HCT116 (cell line): Measurements from ENCODE around the gene CHRD. TPM values are rescaled to one million over a fixed set of nuclear protein-coding genes. Genes with fewer than 3 reads are reported as not detected.

ENCODE experiments used
- ATAC-seq: fragments of 200-7000 bp; cut with Tn5 transposase; 2 replicates; pipeline ENCODE4 v1.9.1; 2020; ENCODE audit warnings: mild to moderate bottlenecking, moderate library complexity
- BruUV-seq: library from RNA; stranded (reverse); fragments of 400-500 nt; replicated peaks from 2 replicates; lab custom pipeline; 2021; lab: Mats Ljungman, UMichigan
- CTCF ChIA-PET: fragments of 300-600 bp; sonication (Branson Sonifier 250); formaldehyde crosslinking; loops from one replicate; lab custom pipeline; 2021; ENCODE audit warnings: antibody characterized with exemption; lab: Charles Lee
- POLR2A ChIA-PET: fragments of 300-600, 350-600 bp; sonication (Branson Sonifier 250); formaldehyde crosslinking; loops from one replicate; lab custom pipeline; 2021; ENCODE audit warnings: antibody characterized with exemption; lab: Charles Lee
- RAD21 ChIA-PET, 2 experiments: fragments of 300-600 bp; sonication (Branson Sonifier 250); formaldehyde crosslinking; loops; one replicate each; lab custom pipeline; 2023; ENCODE audit warnings: low total read pairs in 2 of 2; ENCODE audit not compliant: uncharacterized antibody in 2 of 2, unreplicated experiment in 2 of 2, low non-redundant PET in 1 of 2; lab: Charles Lee
- DNase-seq: peaks from one replicate; pipeline ENCODE4 v3.0.0-alpha.2; 2010; ENCODE audit warnings: low read depth, low spot score
- H2AFZ ChIP-seq: fragments of 200-600 bp; shearing (Covaris generic), sonication (generic); 2 replicates; pipeline ENCODE4 v1.6.1; 2017; ENCODE audit warnings: low read depth, mixed run types, mixed read lengths, antibody characterized with exemption, low read length; ENCODE audit not compliant: poor library complexity, severe bottlenecking
- H3K27ac ChIP-seq: 2 replicates; pipeline ENCODE4 v1.5.1; 2012; ENCODE audit warnings: low read depth, low read length
- H3K27me3 ChIP-seq: fragments of 200-600 bp; sonication (generic); 2 replicates; pipeline ENCODE4 v1.6.1; 2016; ENCODE audit warnings: mixed run types, low read length, mixed read lengths; ENCODE audit not compliant: insufficient read depth
- H3K36me3 ChIP-seq, 2 experiments: fragments of 200-500 bp in 1 of 2; fragments of 200-600 bp in 1 of 2; sonication (Bioruptor generic) in 1 of 2; sonication (generic) in 1 of 2; 2 replicates each; pipeline versions ENCODE4 v1.5.1 to v1.6.1; 2014 to 2016; ENCODE audit warnings: low read length in 2 of 2, inconsistent platforms in 1 of 2, mixed read lengths in 1 of 2, mixed run types in 1 of 2; ENCODE audit not compliant: insufficient read depth in 2 of 2, control insufficient read depth in 1 of 2
- H3K4me1 ChIP-seq, 2 experiments: fragments of 200-600 bp in 1 of 2; sonication (generic) in 1 of 2; 2 replicates each; pipeline versions ENCODE4 v1.5.1 to v1.6.1; 2012 to 2017; ENCODE audit warnings: low read length in 2 of 2, inconsistent platforms in 1 of 2, mild to moderate bottlenecking in 1 of 2, mixed read lengths in 1 of 2, mixed run types in 1 of 2, moderate library complexity in 1 of 2; ENCODE audit not compliant: insufficient read depth in 2 of 2, control insufficient read depth in 1 of 2
- H3K4me2 ChIP-seq: fragments of 200-600 bp; sonication (generic); 2 replicates; pipeline ENCODE4 v1.6.1; 2017; ENCODE audit warnings: mixed run types, low read length, mixed read lengths
- H3K4me3 ChIP-seq, 2 experiments: fragments of 200-600 bp in 1 of 2; sonication (generic) in 1 of 2; replicated peaks in 1 of 2; 2 replicates each; pipeline ENCODE4 v1.5.1; 2011 to 2016; ENCODE audit warnings: low read length in 2 of 2, control low read depth in 1 of 2, low read depth in 1 of 2, mild to moderate bottlenecking in 1 of 2, mixed read lengths in 1 of 2, mixed run types in 1 of 2
- H3K79me2 ChIP-seq: fragments of 200-600 bp; sonication (generic); 2 replicates; pipeline ENCODE4 v1.6.1; 2017; ENCODE audit warnings: mild to moderate bottlenecking, mixed run types, low read length, moderate library complexity, mixed read lengths; ENCODE audit not compliant: insufficient read depth
- H3K9ac ChIP-seq: fragments of 200-600 bp; sonication (generic); 2 replicates; pipeline ENCODE4 v1.6.1; 2016; ENCODE audit warnings: low read length, mixed read lengths
- H3K9me2 ChIP-seq: fragments of 200-600 bp; sonication (generic), shearing (Covaris generic); 2 replicates; pipeline ENCODE4 v1.6.1; 2017; ENCODE audit warnings: mixed run types, mild to moderate bottlenecking, moderate library complexity; ENCODE audit not compliant: insufficient read depth
- H3K9me3 ChIP-seq, 2 experiments: fragments of 200-500 bp in 1 of 2; fragments of 200-600 bp in 1 of 2; sonication (Bioruptor generic) in 1 of 2; sonication (generic) in 1 of 2; 2 replicates each; pipeline ENCODE4 v1.6.1; 2014 to 2017; ENCODE audit warnings: low read length in 2 of 2, mixed read lengths in 2 of 2, inconsistent platforms in 1 of 2, low read depth in 1 of 2, mild to moderate bottlenecking in 1 of 2, mixed run types in 1 of 2, moderate library complexity in 1 of 2; ENCODE audit not compliant: control insufficient read depth in 1 of 2, insufficient read depth in 1 of 2
- H4K20me1 ChIP-seq: fragments of 200-600 bp; sonication (generic), shearing (Covaris generic); 2 replicates; pipeline ENCODE4 v1.6.1; 2017; ENCODE audit warnings: mixed run types, mild to moderate bottlenecking, moderate library complexity; ENCODE audit not compliant: insufficient read depth
- CBX3 ChIP-seq: IDR thresholded peaks from 2 replicates; pipeline ENCODE4 v1.6.1; 2012; ENCODE audit warnings: low read depth
- CEBPB ChIP-seq: IDR thresholded peaks from 2 replicates; pipeline ENCODE4 v1.6.1; 2012; ENCODE audit warnings: low read depth
- EGR1 ChIP-seq: IDR thresholded peaks from 2 replicates; pipeline ENCODE4 v1.6.1; 2012; ENCODE audit warnings: low read depth
- ELF1 ChIP-seq: IDR thresholded peaks from 2 replicates; pipeline ENCODE4 v1.6.1; 2012; ENCODE audit warnings: low read depth, borderline replicate concordance
- EZH2 ChIP-seq: fragments of 200-600 bp; sonication (generic); IDR thresholded peaks from 2 replicates; pipeline ENCODE4 v1.6.1; 2017; ENCODE audit warnings: antibody characterized with exemption, mixed run types
- JUND ChIP-seq: IDR thresholded peaks from 2 replicates; pipeline ENCODE4 v1.6.1; 2012
- POLR2A ChIP-seq: IDR thresholded peaks from 2 replicates; pipeline ENCODE4 v1.7.0; 2011; ENCODE audit warnings: borderline replicate concordance; ENCODE audit not compliant: insufficient read depth, insufficient read length; ENCODE audit errors: extremely low read depth
- POLR2AphosphoS5 ChIP-seq: IDR thresholded peaks from 2 replicates; pipeline ENCODE4 v1.6.1; 2011; ENCODE audit warnings: mild to moderate bottlenecking, low read depth, low read length, moderate library complexity
- RAD21 ChIP-seq: IDR thresholded peaks from 2 replicates; pipeline ENCODE4 v1.6.1; 2012; ENCODE audit warnings: low read depth, mild to moderate bottlenecking
- SIN3A ChIP-seq: IDR thresholded peaks from 2 replicates; pipeline ENCODE4 v1.6.1; 2012; ENCODE audit warnings: low read depth
- SRF ChIP-seq: IDR thresholded peaks from 2 replicates; pipeline ENCODE4 v1.6.1; 2012; ENCODE audit warnings: low read depth
- YY1 ChIP-seq: IDR thresholded peaks from 2 replicates; pipeline ENCODE4 v1.6.1; 2011; ENCODE audit warnings: low read length, low read depth, moderate library complexity, mild to moderate bottlenecking; ENCODE audit not compliant: insufficient replicate concordance; ENCODE audit errors: extremely low read depth
- ZFX ChIP-seq: fragments of 450-650 bp; IDR thresholded peaks from 2 replicates; pipeline ENCODE4 v1.6.1; 2017
- ZNF274 ChIP-seq: fragments of 200-500 bp; sonication (Bioruptor generic); IDR thresholded peaks from 2 replicates; pipeline ENCODE4 v1.6.1; 2014; ENCODE audit warnings: mild to moderate bottlenecking, low read depth, low read length, inconsistent platforms
- intact Hi-C: fragments of 100-400 bp; cut with micrococcal nuclease; formaldehyde crosslinking; loops from 2 replicates; pipeline ENCODE4 v1.10.0; 2022
- total RNA-seq: library from RNA; stranded (reverse); gene quantifications from one replicate; pipeline ENCODE4 v1.2.1, GENCODE V29; 2021; ENCODE audit not compliant: unreplicated experiment
- TF ChIP-seq, protein P1 (sequence below): IDR thresholded peaks from 2 replicates; pipeline ENCODE4 v1.6.1; 2012; ENCODE audit warnings: low read depth
- TF ChIP-seq, protein P2 (sequence below), 3 experiments: fragments of 200-600 bp in 1 of 3; sonication (generic) in 1 of 3; IDR thresholded peaks in 2 of 3; conservative IDR thresholded peaks in 1 of 3; 2 replicates each; pipeline ENCODE4 v1.5.1; 2012 to 2017; ENCODE audit warnings: low read depth in 2 of 3, low read length in 2 of 3, antibody characterized with exemption in 1 of 3, borderline replicate concordance in 1 of 3, control low read depth in 1 of 3, mild to moderate bottlenecking in 1 of 3, mixed read lengths in 1 of 3, mixed run types in 1 of 3, moderate library complexity in 1 of 3; ENCODE audit not compliant: insufficient read depth in 1 of 3
- TF ChIP-seq, protein P3 (sequence below): IDR thresholded peaks from 2 replicates; pipeline ENCODE4 v1.6.1; 2012
- TF ChIP-seq, protein P4 (sequence below): IDR thresholded peaks from 2 replicates; pipeline ENCODE4 v1.6.1; 2011; ENCODE audit warnings: mild to moderate bottlenecking, low read length, moderate library complexity; ENCODE audit not compliant: insufficient replicate concordance; ENCODE audit errors: extremely low read depth

The CHRD gene
- total RNA-seq, 1 experiment from 2014 or later: 8.0 TPM

DNA sequence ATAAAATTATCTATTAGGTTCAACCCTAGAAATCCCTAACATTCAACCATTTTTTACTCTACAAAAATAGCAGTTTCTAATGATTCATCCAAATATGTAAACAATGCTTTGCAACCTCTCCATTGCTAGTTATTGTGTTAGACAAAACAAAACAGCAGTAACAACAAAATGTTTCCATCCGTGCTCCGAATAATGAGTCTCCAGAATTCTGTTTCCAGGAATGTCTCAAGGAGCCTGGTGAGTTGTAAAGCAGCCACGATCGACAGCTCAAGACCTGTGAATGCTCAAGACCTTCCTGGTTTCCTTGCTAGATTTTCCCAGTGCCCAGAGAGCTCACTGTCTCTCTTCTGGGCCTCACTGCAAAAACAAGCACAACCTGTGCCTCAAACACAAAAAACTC lies 49.9 kb downstream of the CHRD start:
- Histone ChIP-seq H3K79me2 (no peaks in the 10 kb centered on the region), H3K4me2 (no peak overlapping the region), H3K9me2 (no peaks in the 10 kb centered on the region), H3K27ac (no peak overlapping the region), H3K4me3 (no peak overlapping the region), H3K9me3 (no peaks in the 10 kb centered on the region), H3K27me3 (no peaks in the 10 kb centered on the region), H3K9ac (no peak overlapping the region), H3K36me3 (no peaks in the 10 kb centered on the region), H3K4me1 (no peaks in the 10 kb centered on the region), H2AFZ (no peak overlapping the region), H4K20me1 (no peaks in the 10 kb centered on the region)
- no TSS peak for BruUV-seq
- ChIA-PET POLR2A (no interaction called here), CTCF (no interaction called here), RAD21 (no interaction called here)
- no peak for DNase-seq
- TF ChIP-seq POLR2AphosphoS5 (no peak), CEBPB (no peak), EGR1 (no peak), JUND (no peak), RAD21 (no peak), YY1 (no peak), ZFX (no peak), ELF1 (no peak), POLR2A (no peak), SRF (no peak), ZNF274 (no peak), SIN3A (no peak), EZH2 (no peak), CBX3 (no peak)
- TF ChIP-seq, protein P1, sequence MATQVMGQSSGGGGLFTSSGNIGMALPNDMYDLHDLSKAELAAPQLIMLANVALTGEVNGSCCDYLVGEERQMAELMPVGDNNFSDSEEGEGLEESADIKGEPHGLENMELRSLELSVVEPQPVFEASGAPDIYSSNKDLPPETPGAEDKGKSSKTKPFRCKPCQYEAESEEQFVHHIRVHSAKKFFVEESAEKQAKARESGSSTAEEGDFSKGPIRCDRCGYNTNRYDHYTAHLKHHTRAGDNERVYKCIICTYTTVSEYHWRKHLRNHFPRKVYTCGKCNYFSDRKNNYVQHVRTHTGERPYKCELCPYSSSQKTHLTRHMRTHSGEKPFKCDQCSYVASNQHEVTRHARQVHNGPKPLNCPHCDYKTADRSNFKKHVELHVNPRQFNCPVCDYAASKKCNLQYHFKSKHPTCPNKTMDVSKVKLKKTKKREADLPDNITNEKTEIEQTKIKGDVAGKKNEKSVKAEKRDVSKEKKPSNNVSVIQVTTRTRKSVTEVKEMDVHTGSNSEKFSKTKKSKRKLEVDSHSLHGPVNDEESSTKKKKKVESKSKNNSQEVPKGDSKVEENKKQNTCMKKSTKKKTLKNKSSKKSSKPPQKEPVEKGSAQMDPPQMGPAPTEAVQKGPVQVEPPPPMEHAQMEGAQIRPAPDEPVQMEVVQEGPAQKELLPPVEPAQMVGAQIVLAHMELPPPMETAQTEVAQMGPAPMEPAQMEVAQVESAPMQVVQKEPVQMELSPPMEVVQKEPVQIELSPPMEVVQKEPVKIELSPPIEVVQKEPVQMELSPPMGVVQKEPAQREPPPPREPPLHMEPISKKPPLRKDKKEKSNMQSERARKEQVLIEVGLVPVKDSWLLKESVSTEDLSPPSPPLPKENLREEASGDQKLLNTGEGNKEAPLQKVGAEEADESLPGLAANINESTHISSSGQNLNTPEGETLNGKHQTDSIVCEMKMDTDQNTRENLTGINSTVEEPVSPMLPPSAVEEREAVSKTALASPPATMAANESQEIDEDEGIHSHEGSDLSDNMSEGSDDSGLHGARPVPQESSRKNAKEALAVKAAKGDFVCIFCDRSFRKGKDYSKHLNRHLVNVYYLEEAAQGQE: no peak
- TF ChIP-seq, protein P2, sequence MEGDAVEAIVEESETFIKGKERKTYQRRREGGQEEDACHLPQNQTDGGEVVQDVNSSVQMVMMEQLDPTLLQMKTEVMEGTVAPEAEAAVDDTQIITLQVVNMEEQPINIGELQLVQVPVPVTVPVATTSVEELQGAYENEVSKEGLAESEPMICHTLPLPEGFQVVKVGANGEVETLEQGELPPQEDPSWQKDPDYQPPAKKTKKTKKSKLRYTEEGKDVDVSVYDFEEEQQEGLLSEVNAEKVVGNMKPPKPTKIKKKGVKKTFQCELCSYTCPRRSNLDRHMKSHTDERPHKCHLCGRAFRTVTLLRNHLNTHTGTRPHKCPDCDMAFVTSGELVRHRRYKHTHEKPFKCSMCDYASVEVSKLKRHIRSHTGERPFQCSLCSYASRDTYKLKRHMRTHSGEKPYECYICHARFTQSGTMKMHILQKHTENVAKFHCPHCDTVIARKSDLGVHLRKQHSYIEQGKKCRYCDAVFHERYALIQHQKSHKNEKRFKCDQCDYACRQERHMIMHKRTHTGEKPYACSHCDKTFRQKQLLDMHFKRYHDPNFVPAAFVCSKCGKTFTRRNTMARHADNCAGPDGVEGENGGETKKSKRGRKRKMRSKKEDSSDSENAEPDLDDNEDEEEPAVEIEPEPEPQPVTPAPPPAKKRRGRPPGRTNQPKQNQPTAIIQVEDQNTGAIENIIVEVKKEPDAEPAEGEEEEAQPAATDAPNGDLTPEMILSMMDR (IDR thresholded peaks at IDR 0.05 in 2 of 3, conservative IDR thresholded peaks at IDR 0.05 in 1 of 3; ENCODE audit: borderline replicate concordance in 1 of 3, insufficient read depth in 1 of 3, low read depth in 2 of 3, low read length in 2 of 3): no peak
- TF ChIP-seq, protein P3, sequence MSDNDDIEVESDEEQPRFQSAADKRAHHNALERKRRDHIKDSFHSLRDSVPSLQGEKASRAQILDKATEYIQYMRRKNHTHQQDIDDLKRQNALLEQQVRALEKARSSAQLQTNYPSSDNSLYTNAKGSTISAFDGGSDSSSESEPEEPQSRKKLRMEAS: no peak
- TF ChIP-seq, protein P4, sequence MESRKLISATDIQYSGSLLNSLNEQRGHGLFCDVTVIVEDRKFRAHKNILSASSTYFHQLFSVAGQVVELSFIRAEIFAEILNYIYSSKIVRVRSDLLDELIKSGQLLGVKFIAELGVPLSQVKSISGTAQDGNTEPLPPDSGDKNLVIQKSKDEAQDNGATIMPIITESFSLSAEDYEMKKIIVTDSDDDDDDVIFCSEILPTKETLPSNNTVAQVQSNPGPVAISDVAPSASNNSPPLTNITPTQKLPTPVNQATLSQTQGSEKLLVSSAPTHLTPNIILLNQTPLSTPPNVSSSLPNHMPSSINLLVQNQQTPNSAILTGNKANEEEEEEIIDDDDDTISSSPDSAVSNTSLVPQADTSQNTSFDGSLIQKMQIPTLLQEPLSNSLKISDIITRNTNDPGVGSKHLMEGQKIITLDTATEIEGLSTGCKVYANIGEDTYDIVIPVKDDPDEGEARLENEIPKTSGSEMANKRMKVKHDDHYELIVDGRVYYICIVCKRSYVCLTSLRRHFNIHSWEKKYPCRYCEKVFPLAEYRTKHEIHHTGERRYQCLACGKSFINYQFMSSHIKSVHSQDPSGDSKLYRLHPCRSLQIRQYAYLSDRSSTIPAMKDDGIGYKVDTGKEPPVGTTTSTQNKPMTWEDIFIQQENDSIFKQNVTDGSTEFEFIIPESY: no peak
- no peak for ATAC-seq
- intact Hi-C loops: no loop called here
